Caco-2 (cell line): ENCODE measurements around the gene ZFAND6. TPM values are rescaled to one million over a fixed set of nuclear protein-coding genes. Genes with fewer than 3 reads are reported as not detected.

Experiments used
- BruUV-seq: library from RNA; stranded (reverse); fragments of 400-500 nt; replicated peaks from 2 replicates; lab custom pipeline; 2021; lab: Mats Ljungman, UMichigan
- CTCF ChIA-PET: fragments of 300-600 bp; sonication (Branson Sonifier 250); formaldehyde crosslinking; loops from one replicate; lab custom pipeline; 2022; ENCODE audit warnings: antibody characterized with exemption; lab: Charles Lee
- POLR2A ChIA-PET: fragments of 300-600 bp; sonication (Branson Sonifier 250); formaldehyde crosslinking; loops from one replicate; lab custom pipeline; 2022; ENCODE audit warnings: antibody characterized with exemption; lab: Charles Lee
- DNase-seq, 2 experiments: peaks; one replicate each; pipeline versions ENCODE4 v3.0.0 to v3.0.0-alpha.2; 2020 to 2022
- H3K27me3 ChIP-seq: replicated peaks from 2 replicates; pipeline ENCODE4 v1.6.0; 2011; ENCODE audit warnings: low read length; ENCODE audit not compliant: control insufficient read depth, insufficient read depth
- H3K36me3 ChIP-seq: 2 replicates; pipeline ENCODE4 v1.5.1; 2011; ENCODE audit warnings: low read length; ENCODE audit not compliant: control insufficient read depth, insufficient read depth
- H3K4me1 ChIP-seq: fragments of 250-450 bp; sonication (Bioruptor Pico); 2 replicates; pipeline ENCODE4 v1.5.1; 2020; ENCODE audit warnings: mild to moderate bottlenecking
- H3K4me3 ChIP-seq: 2 replicates; pipeline ENCODE4 v1.5.1; 2011; ENCODE audit warnings: low read depth, mild to moderate bottlenecking, control low read depth, low read length
- H3K9me3 ChIP-seq: fragments of 250-450 bp; sonication (Bioruptor Pico); 2 replicates; pipeline ENCODE4 v1.5.1; 2020; ENCODE audit warnings: mild to moderate bottlenecking, moderate library complexity
- H3K27ac Mint-ChIP-seq: one replicate; pipeline ENCODE4 v1.8.0; 2022; ENCODE audit warnings: mixed read lengths; ENCODE audit not compliant: unreplicated experiment
- H3K27me3 Mint-ChIP-seq: one replicate; pipeline ENCODE4 v1.8.0; 2022; ENCODE audit warnings: mixed read lengths; ENCODE audit not compliant: insufficient read depth, unreplicated experiment
- H3K36me3 Mint-ChIP-seq: one replicate; pipeline ENCODE4 v1.8.0; 2022; ENCODE audit warnings: mild to moderate bottlenecking, mixed read lengths; ENCODE audit not compliant: insufficient read depth, unreplicated experiment
- H3K4me1 Mint-ChIP-seq: one replicate; pipeline ENCODE4 v1.8.0; 2022; ENCODE audit warnings: low read depth, mixed read lengths; ENCODE audit not compliant: unreplicated experiment
- H3K4me3 Mint-ChIP-seq: one replicate; pipeline ENCODE4 v1.8.0; 2022; ENCODE audit warnings: mild to moderate bottlenecking, moderate library complexity, mixed read lengths; ENCODE audit not compliant: unreplicated experiment
- H3K9me3 Mint-ChIP-seq: one replicate; pipeline ENCODE4 v1.8.0; 2022; ENCODE audit warnings: mixed read lengths; ENCODE audit not compliant: unreplicated experiment
- CTCF ChIP-seq, 2 experiments: fragments of 200-600 bp in 1 of 2; IDR thresholded peaks; 1 replicate in 1 of 2; 2 replicates in 1 of 2; pipeline versions ENCODE4 v1.5.1 to v1.8.0; 2011 to 2022; ENCODE audit warnings: antibody characterized with exemption in 1 of 2, control low read depth in 1 of 2, inconsistent platforms in 1 of 2, low read depth in 1 of 2, low read length in 1 of 2, mild to moderate bottlenecking in 1 of 2, moderate library complexity in 1 of 2; ENCODE audit not compliant: insufficient read depth in 1 of 2, severe bottlenecking in 1 of 2, unreplicated experiment in 1 of 2
- intact Hi-C: fragments of 100-400 bp; cut with micrococcal nuclease; formaldehyde crosslinking; loops from one replicate; pipeline ENCODE4 v1.10.0; 2022; ENCODE audit not compliant: unreplicated experiment
- total RNA-seq: library from RNA; stranded (reverse); gene quantifications from 2 replicates; pipeline ENCODE4 v1.2.3, GENCODE V29; 2022

ZFAND6 gene
- total RNA-seq, 1 experiment from 2014 or later: 40.5 TPM

- H3K27ac Mint-ChIP-seq: no peak overlapping the region
- H3K9me3 ChIP-seq: no peaks in the 10 kb centered on the region
- H3K4me1 Mint-ChIP-seq: peaks cover 7% of the 10 kb centered on the region
- peaks cover 7% of the 10 kb centered on the region for H3K36me3 Mint-ChIP-seq
- TF ChIP-seq CTCF (IDR thresholded peaks at IDR 0.05; ENCODE audit: insufficient read depth in 1 of 2, low read depth in 1 of 2, low read length in 1 of 2, severe bottlenecking in 1 of 2, unreplicated experiment in 1 of 2): no peak
- intact Hi-C loops: no loop called here
- POLR2A ChIA-PET: no interaction called here
- H3K27me3 ChIP-seq: no peaks in the 10 kb centered on the region
- no peak overlapping the region for H3K4me3 Mint-ChIP-seq
- BruUV-seq: no TSS peak
- no peaks in the 10 kb centered on the region for H3K27me3 Mint-ChIP-seq
- no peaks in the 10 kb centered on the region for H3K9me3 Mint-ChIP-seq
- no peaks in the 10 kb centered on the region for H3K36me3 ChIP-seq
- H3K4me1 ChIP-seq: no peaks in the 10 kb centered on the region
- no peak for DNase-seq
- CTCF ChIA-PET: no interaction called here
- H3K4me3 ChIP-seq: no peak overlapping the region
Observed at GRCh38 chr15:80118956-80119355, 59.5 kb downstream of the ZFAND6 start.

- no peak overlapping the region for H3K4me3 ChIP-seq
- H3K27ac Mint-ChIP-seq: no peak overlapping the region
Observed at GRCh38 chr15:80120636-80121035, 61.2 kb downstream of the ZFAND6 start.

GRCh38 chr15:80121546-80121945 lies 62.1 kb downstream of the ZFAND6 start:
- Mint-ChIP-seq H3K4me3 (no peak overlapping the region), H3K27ac (no peak overlapping the region), H3K36me3 (peaks cover 7% of the 10 kb centered on the region), H3K9me3 (no peaks in the 10 kb centered on the region), H3K4me1 (no peaks in the 10 kb centered on the region), H3K27me3 (no peaks in the 10 kb centered on the region)
- DNase-seq: no peak
- ChIA-PET CTCF (no interaction called here), POLR2A (no interaction called here)
- intact Hi-C loops: no loop called here
- TF ChIP-seq CTCF (IDR thresholded peaks at IDR 0.05; ENCODE audit: insufficient read depth in 1 of 2, low read depth in 1 of 2, low read length in 1 of 2, severe bottlenecking in 1 of 2, unreplicated experiment in 1 of 2): no peak
- Histone ChIP-seq H3K9me3 (no peaks in the 10 kb centered on the region), H3K27me3 (no peaks in the 10 kb centered on the region), H3K36me3 (no peaks in the 10 kb centered on the region), H3K4me3 (no peak overlapping the region), H3K4me1 (no peaks in the 10 kb centered on the region)
- no TSS peak for BruUV-seq

More at GRCh38 chr15:80120636-80121035, 61.2 kb downstream of the ZFAND6 start:
- Mint-ChIP-seq H3K27me3 (no peaks in the 10 kb centered on the region), H3K4me1 (no peaks in the 10 kb centered on the region), H3K36me3 (peaks cover 7% of the 10 kb centered on the region), H3K9me3 (no peaks in the 10 kb centered on the region), H3K4me3 (no peak overlapping the region)
- no peak for DNase-seq
- no TSS peak for BruUV-seq
- H3K36me3 ChIP-seq: no peaks in the 10 kb centered on the region
- no peaks in the 10 kb centered on the region for H3K27me3 ChIP-seq
- intact Hi-C loops: no loop called here
- H3K4me1 ChIP-seq: no peaks in the 10 kb centered on the region
- POLR2A ChIA-PET: no interaction called here
- no peak for TF ChIP-seq CTCF (IDR thresholded peaks at IDR 0.05; ENCODE audit: insufficient read depth in 1 of 2, low read depth in 1 of 2, low read length in 1 of 2, severe bottlenecking in 1 of 2, unreplicated experiment in 1 of 2)
- no peaks in the 10 kb centered on the region for H3K9me3 ChIP-seq
- CTCF ChIA-PET: no interaction called here
